UCSD-AML1 (cell line): Measurements from ENCODE around the gene KCNQ5.

ENCODE experiments used
- DNase-seq: peaks from one replicate; lab custom pipeline; 2025; ENCODE audit not compliant: unreplicated experiment; lab: John Stamatoyannopoulos, UW

Gene KCNQ5

GRCh38 chr6:73104921-73105320, 483.1 kb downstream of the KCNQ5 start:
- no peak for DNase-seq

GRCh38 chr6:73107016-73107415, 485.2 kb downstream of the KCNQ5 start:
- DNase-seq = no peak

- DNase-seq = no peak
Observed at GRCh38 chr6:73108949-73109348, 487.1 kb downstream of the KCNQ5 start.

GRCh38 chr6:73109659-73110058, 487.8 kb downstream of the KCNQ5 start:
- no peak for DNase-seq

GRCh38 chr6:73116330-73116729, 494.5 kb downstream of the KCNQ5 start:
- no peak for DNase-seq

- no peak for DNase-seq
Observed at GRCh38 chr6:73121421-73121993, 499.6 kb downstream of the KCNQ5 start.

- no peak for DNase-seq
Observed at GRCh38 chr6:73123632-73124329, 501.9 kb downstream of the KCNQ5 start.

- DNase-seq = peak; percentile 63
Observed at GRCh38 chr6:73129653-73130443, 508.0 kb downstream of the KCNQ5 start.

GRCh38 chr6:73131706-73132105, 509.8 kb downstream of the KCNQ5 start:
- no peak for DNase-seq

- DNase-seq = no peak
Observed at GRCh38 chr6:73134588-73134987, 512.7 kb downstream of the KCNQ5 start.

GRCh38 chr6:73139681-73140383, 518.0 kb downstream of the KCNQ5 start:
- DNase-seq = no peak

GRCh38 chr6:73143551-73143950, 521.7 kb downstream of the KCNQ5 start:
- DNase-seq = no peak

- no peak for DNase-seq
Observed at GRCh38 chr6:73144516-73144915, 522.7 kb downstream of the KCNQ5 start.

GRCh38 chr6:73145690-73146089, 523.8 kb downstream of the KCNQ5 start:
- no peak for DNase-seq

GRCh38 chr6:73151732-73152131, 529.9 kb downstream of the KCNQ5 start:
- DNase-seq = no peak

- no peak for DNase-seq
Observed at GRCh38 chr6:73152556-73152955, 530.7 kb downstream of the KCNQ5 start.

- no peak for DNase-seq
Observed at GRCh38 chr6:73152966-73153757, 531.3 kb downstream of the KCNQ5 start.

GRCh38 chr6:73156793-73157767, 535.2 kb downstream of the KCNQ5 start:
- no peak for DNase-seq

- DNase-seq = no peak
Observed at GRCh38 chr6:73157870-73158269, 536.0 kb downstream of the KCNQ5 start.

GRCh38 chr6:73169111-73169510, 547.2 kb downstream of the KCNQ5 start:
- DNase-seq = no peak
